ENCODE results near the gene ITGAX.

ITGAX gene

GRCh38 chr16:31430380-31431052 is 75.5 kb downstream of the ITGAX start:
- DNase-seq (ENCODE audit: low read depth), result no peak
- TF ChIP-seq CTCF (conservative IDR thresholded peaks at IDR 0.05; ENCODE audit: control insufficient read depth, insufficient read depth, low read depth, low read length), result no peak
- no peak overlapping the region for H3K4me3 ChIP-seq (ENCODE audit: control insufficient read depth, low read depth, low read length)
